ENCODE results near the gene BICRA.
"Not testable (repeated sequence)": the region's sequence is repeated elsewhere in the genome, so short reads cannot be mapped to it uniquely, and the experiment has no call there.

Gene BICRA

DNA sequence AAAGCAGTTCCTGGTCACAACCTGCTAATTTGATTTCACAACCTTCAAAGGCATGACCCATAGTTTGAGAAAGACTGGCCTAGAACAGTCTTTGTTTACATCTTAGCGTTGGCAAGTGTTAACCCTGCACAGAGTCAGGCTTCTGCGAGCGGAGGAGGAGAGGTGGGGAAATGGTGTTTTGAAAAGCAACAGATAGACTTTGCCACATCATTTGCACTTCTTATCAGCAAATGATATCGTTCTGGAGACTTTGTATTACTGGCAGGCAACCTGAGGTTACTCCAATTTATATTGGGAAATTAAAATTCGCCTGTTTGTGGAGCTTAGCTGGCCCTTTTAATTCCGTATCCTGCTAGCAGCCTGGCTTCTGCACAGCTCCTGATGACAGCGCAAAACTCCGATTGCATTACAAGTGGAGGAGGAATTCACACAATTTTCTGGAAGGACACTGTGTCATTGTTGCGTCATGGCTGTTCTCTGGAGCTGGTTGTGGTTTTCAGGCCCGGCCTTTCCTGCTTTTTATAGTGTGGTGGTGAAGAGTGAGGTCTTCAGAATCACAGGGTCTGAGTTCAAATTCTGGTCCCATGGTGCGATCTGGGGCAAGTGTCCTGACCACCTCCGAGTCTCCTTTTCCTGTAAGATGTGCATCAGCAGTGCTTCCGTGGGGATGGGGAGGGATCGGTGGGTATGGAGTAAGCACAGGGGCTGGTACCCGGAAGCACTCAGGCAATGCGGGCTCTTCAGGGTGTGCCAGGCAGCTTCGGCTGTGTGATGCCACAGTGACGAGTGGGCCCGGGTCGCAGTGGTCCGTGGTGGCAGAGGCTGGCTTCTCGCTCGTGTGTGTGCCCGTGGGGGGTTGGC lies 55.2 kb downstream of the BICRA start:
- DNase-seq: no peak

DNA sequence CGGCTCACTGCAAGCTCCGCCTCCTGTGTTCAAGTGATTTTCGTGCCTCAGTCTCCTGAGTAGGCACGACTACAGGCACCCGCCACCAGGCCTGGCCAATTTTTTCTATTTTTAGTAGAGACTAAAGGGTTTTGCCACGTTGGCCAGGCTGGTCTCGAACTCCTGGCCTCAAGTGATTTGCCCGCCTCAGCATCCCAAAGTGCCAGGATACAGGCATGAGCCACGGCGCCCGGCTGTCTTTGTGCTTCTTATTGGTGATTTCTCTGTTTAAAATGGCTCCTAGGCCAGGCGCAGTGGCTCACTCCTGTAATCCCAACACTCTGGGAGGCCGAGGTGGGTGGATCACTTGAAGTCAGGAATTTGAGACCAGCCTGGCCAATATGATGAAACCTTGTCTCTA lies 59.6 kb downstream of the BICRA start:
- DNase-seq: not testable (repeated sequence)

DNA sequence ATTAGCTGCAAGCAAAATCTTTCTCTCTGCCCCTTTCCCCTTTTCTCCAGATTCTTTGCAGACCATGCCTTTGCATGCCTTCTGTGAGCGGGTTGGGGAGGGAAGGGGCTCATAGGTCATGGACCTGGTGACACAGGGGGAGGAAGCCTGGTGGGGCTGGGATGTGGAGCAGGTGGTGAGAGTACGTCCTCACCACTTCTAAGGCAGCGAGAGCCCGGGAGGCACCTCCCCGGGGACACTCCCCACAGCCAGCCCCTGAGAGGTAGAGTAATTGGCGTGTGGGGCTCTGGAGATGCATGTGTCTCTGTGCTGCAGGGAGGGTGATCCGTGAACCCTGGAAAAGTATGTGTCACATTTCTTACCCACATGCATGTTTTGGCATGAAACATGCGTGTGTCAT lies 61.8 kb downstream of the BICRA start:
- no peak for DNase-seq

- DNase-seq: no peak
Measured at GRCh38 chr19:47671499-47671898, 62.6 kb downstream of the BICRA start.

DNA sequence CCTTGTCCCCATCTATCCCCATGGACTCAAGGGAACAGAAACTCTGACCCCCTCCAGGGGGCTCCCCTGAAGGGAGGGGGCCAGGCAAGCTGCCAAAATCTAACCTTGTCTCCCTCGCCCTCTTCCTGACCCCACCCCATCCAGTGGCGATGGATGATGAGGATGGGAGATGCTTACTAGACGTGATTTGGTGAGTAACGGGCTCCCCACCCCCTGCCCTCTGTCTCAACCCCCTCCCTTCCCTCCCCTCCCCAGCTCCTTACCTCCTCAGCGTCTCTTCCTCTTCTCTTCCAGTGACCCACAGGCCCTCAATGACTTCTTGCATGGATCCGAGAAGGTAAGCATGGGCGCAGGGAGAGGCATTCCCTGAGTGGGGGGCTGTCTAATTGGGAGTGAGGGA lies 64.5 kb downstream of the BICRA start:
- DNase-seq: no peak

DNA sequence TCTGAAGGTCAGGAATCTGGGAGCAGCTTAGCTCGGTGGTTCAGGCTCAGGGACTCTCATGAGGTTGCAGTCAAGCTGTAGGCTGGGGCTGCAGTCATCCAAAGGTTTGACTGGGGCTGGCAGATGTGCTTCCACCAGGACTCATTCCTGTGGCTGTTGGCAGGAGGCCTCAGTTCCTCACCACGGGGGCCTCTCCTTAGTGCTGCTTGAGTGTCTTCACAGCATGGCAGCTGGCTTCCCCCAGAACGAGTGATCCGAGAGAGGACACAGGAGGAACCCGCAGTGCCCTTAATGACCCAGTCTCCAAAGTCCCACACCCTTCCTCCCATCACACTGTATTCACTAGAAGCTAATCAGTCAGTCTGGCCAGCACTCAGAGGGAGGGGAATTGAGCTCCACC lies 65.6 kb downstream of the BICRA start:
- DNase-seq: no peak

DNA sequence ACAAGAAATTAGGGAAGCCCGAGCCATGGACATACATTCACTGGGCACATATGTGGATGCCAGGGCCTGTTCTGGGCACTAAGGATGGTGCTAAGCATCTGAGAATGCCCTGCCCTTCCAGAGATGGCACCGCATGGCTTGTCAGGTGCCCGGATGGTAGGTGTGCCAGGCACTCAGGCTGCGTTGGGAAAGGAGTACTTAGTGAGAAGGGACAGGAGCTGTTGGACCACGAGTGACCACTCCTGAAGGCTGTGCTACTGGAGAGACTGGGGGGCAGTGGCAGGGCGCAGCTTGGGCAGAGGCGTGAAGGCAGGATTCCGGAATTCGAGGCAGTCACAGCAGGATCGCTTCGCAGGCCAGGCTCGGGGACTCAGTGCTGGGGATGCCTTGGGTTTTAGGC lies 66.3 kb downstream of the BICRA start:
- no peak for DNase-seq

DNA sequence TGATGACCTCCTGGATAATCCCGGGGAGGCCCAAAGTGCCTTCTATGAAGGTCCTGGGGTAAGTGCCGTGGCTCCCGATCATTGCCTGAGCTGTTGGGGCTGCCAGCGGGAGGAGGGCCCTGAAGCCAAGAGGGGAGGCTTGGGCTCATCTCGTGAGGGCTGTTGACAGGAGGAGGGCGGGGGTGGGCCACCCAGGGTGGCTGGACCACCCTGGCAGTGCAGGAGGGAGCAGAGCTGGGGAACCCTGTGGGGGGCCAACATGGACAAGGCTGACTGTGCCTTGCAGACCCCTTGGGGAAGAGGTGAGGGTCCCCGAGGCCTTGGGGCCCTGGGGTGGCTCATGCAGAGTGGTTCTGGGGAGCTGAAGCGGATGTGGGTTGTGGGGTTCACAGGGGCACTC lies 66.9 kb downstream of the BICRA start:
- no peak for DNase-seq

DNA sequence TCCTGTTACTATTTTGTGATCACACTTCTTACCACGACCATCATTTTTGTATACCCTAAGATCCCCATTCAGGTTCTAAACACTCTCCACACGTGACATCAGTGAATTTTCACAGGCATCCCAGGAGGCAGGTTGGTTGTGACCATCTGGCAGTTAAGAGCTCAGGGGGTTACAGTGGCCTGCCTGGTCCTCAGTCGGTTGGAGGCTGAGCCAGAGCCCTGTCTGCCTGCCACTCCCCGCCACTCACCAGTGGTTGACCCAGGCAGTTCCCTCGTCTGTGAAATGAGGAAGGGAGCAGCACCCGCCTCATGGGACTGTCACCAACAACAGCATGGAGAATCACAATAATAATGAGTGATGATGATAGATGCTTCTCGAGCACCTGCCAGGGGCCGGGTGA lies 67.9 kb downstream of the BICRA start:
- DNase-seq: no peak

- no peak for DNase-seq
Measured at GRCh38 chr19:47679251-47679900, 70.4 kb downstream of the BICRA start.

DNA sequence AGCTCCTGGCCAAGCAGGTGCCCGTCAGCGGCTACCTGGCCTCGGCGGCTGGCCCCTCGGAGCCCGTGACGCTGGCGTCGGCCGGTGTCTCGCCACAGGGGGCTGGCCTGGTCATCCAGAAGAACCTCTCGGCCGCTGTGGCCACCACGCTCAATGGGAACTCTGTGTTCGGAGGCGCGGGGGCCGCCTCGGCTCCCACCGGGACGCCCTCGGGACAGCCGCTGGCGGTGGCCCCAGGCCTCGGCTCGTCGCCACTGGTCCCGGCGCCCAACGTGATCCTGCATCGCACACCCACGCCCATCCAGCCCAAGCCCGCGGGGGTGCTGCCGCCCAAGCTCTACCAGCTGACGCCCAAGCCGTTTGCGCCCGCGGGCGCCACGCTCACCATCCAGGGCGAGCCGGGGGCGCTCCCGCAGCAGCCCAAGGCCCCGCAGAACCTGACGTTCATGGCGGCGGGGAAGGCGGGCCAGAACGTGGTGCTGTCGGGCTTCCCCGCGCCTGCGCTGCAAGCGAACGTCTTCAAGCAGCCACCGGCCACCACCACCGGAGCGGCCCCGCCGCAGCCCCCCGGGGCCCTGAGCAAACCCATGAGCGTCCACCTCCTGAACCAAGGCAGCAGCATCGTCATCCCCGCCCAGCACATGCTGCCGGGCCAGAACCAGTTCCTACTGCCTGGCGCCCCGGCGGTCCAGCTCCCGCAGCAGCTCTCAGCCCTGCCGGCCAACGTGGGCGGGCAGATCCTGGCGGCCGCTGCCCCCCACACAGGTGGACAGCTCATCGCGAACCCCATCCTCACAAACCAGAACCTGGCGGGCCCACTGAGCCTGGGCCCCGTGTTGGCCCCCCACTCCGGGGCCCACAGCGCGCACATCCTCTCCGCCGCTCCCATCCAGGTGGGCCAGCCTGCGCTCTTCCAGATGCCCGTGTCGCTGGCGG lies 71.3 kb downstream of the BICRA start:
- no peak for DNase-seq

GRCh38 chr19:47680858-47681332 lies 72.0 kb downstream of the BICRA start:
- no peak for DNase-seq

GRCh38 chr19:47681388-47681787 lies 72.5 kb downstream of the BICRA start:
- no peak for DNase-seq

DNA sequence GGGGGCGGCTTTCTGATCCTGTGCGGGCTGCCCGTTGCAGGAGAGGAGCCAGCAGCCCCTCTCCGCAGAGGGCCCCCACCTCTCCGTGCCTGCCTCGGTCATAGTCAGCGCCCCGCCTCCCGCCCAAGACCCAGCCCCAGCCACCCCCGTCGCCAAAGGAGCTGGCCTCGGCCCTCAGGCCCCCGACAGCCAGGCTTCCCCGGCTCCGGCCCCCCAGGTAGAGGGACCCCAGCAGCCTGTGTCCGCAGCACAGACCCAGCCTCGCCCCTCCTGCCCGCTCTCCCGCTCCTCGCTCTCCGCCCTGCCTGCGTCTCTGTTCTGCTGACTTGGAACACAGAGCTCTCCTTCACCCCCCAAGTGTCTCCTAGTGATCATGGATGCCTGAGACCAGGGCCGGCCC lies 73.0 kb downstream of the BICRA start:
- no peak for DNase-seq

GRCh38 chr19:47682939-47683338 lies 74.0 kb downstream of the BICRA start:
- DNase-seq: no peak

- DNase-seq: no peak
Measured at GRCh38 chr19:47686679-47687450, 77.9 kb downstream of the BICRA start.

DNA sequence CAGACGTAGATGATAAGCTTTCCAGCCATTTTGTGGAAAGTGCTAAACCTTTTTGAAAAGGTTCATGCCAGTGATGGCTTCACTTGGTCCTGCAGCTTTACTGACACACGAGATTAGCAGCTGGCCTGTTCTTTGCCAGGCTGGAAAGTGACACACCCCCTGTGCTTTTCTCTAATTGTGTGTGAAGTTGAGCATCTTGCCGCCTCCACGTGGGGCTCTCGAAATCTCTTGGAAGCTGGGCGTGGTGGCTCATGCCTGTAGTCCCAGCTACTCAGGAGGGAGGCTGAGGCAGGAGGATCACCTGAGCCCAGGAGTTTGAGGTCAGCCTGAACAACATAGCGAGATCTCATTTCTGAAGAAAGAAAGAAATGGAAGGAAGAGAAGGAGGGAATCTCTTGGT lies 79.0 kb downstream of the BICRA start:
- no peak for DNase-seq

DNA sequence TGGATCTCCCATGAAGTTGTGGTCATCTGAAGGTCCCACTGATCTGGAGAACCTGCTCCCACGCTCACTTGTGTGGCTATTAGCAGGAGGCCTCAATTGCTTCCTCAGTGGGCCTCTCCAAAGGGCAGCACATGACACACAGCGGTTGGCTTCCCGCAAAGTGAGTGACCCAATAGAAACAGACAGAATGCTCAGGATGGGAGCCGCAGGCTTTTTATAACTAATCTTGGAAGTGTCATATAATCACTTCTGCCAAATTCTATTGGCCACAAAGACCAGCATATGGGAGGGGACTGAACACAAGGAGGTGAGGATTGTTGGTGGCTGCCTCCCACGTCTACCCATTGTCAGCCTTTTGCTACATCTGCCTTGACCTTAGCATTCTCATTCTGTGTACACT lies 82.2 kb downstream of the BICRA start:
- DNase-seq: no peak

DNA sequence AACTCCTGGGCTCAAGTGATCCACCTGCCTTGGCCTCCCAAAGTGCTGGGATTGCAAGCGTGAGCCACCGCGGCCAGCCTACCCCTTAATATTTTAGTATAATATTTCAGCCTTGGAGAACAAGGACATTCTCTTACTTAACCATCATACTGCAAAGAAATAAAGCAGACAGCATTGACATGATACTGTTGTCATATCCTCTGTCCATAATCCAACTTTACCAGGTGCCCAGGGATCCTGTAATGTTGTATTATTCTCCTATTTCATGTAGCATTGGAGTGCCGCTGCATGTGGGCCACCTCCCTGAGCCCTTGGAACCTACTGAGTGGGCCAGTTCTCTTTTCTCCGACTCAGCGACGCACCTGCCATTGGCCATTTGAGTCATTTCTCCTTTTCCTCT lies 82.8 kb downstream of the BICRA start:
- no peak for DNase-seq

- DNase-seq: no peak
Measured at GRCh38 chr19:47693489-47693888, 84.6 kb downstream of the BICRA start.

GRCh38 chr19:47693903-47694302 lies 85.0 kb downstream of the BICRA start:
- no peak for DNase-seq

DNA sequence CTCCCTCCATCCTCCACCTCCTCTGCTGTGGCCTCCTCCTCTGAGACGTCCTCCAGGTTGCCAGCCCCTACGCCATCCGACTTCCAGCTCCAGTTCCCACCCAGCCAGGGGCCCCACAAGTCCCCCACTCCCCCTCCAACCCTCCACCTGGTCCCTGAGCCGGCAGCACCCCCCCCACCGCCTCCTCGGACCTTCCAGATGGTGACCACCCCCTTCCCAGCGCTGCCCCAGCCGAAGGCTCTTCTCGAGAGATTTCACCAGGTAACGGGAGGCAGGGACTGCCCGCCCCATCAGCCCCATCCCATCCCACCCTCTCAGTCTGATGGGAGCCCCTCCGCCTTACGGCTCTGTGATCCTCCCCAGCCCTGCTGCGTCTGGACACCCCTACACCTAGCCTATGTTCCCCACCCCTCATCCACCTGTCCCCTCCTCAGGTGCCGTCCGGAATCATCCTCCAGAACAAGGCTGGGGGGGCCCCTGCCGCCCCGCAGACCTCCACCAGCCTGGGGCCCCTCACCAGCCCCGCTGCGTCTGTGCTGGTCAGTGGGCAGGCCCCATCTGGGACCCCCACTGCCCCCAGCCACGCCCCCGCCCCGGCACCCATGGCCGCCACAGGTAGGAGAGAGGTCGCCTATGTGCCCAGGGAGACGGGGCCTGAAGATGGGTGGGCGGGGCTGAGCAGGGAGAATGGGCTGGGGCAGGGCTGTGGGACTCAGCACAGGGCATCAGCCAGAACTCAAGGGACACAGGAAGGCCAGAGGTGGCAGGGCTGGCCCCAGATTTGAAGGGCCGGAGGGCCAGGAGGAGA lies 85.7 kb downstream of the BICRA start:
- no peak for DNase-seq

Data from NCI-H2081 treated with DMSO at 0.1 percent for 48 hours (cell line).